Measurements from ENCODE around the gene ARRDC1. TPM values are rescaled to one million over a fixed set of nuclear protein-coding genes. Genes with fewer than 3 reads are reported as not detected.
"Not testable (repeated sequence)": the region's sequence is repeated elsewhere in the genome, so short reads cannot be mapped to it uniquely, and the experiment has no call there.

ARRDC1 gene, protein sequence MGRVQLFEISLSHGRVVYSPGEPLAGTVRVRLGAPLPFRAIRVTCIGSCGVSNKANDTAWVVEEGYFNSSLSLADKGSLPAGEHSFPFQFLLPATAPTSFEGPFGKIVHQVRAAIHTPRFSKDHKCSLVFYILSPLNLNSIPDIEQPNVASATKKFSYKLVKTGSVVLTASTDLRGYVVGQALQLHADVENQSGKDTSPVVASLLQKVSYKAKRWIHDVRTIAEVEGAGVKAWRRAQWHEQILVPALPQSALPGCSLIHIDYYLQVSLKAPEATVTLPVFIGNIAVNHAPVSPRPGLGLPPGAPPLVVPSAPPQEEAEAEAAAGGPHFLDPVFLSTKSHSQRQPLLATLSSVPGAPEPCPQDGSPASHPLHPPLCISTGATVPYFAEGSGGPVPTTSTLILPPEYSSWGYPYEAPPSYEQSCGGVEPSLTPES
- total RNA-seq (2014; rRNA removed; shearing (Covaris generic); ENCODE audit: low replicate concordance), result 11.9 and 36.0 TPM in 2 replicates

DNA sequence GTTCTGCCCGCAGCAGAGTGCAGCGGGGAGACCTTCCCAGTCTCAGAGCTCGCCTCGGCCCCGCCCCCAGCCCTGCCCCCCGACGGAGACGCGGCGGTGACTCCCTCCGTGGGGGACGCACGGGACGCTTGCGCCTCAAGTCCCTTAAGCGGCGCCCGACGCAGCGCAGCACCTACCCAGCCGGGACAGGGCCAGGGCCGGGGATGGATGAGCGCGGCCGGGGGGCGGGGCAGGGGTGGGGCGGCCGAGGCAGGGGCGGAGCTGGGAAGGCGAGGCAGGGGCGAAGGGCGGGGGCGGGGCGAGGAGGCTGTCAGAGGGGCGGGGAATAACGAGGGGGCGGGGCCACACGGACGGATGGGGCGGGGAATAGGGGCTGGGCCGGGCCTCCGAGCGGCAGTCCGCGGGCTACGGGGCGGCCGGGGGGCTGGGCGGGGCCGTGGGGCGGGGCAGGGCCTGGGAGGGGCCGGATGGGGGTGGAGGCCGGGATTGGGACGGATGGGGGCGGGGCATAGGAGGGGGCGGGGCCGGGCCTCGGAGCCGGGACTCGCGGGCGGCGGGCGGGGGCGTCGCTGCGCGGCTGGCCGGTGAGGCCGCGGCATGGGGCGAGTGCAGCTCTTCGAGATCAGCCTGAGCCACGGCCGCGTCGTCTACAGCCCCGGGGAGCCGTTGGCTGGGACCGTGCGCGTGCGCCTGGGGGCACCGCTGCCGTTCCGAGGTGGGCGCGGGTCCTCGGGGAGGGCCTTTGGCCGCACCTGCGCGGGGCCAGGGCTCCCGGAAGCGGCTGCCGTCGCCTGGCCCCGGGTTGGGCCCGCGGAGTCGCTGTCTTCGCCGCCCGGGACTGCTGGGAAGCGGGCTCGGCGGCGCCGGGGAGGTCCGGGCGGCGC lies at the start of gene ARRDC1:
TSS of gene ARRDC1 (plus strand) at position 566 of the 884 bp plus-strand sequence. CDS start at position 598, 32 bp downstream.
- Histone ChIP-seq H3K36me3 (no peaks in the 10 kb centered on the region), H3K9me3 (no peaks in the 10 kb centered on the region), H3K4me3 (peak within 1 kb of the TSS; percentile 51), H3K27me3 (no peaks in the 10 kb centered on the region)
- DNase-seq, result peak; percentile 79

GRCh38 chr9:137556069-137556838 lies 49.2 kb upstream of the ARRDC1 start:
- Histone ChIP-seq H3K27me3 (no peaks in the 10 kb centered on the region), H3K9me3 (no peaks in the 10 kb centered on the region), H3K36me3 (peaks cover 62% of the 10 kb centered on the region), H3K4me3 (no peak overlapping the region)
- DNase-seq, result no peak

DNA sequence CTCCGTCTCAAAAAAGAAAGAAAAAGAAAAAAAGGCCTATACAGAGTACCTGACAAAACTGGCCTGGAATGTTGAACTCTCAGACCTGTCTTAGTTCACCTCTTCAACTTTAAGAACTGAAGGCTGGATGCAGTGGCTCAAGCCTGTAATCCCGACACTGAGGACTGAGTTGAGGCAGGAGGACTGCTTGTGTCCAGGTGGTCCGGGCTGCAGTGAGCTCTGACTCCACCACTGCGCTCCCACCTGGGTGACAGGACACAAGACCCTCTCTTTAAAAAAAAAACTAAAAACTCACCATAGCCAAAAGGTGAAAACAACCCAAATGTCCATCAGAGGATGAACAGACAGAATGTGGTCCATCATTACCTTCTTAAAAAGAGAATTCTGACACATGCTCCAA lies 47.4 kb upstream of the ARRDC1 start:
- Histone ChIP-seq H3K36me3 (peaks cover 61% of the 10 kb centered on the region), H3K9me3 (no peaks in the 10 kb centered on the region), H3K27me3 (no peaks in the 10 kb centered on the region), H3K4me3 (no peak overlapping the region)
- DNase-seq, result no peak

GRCh38 chr9:137564134-137564533 lies 41.4 kb upstream of the ARRDC1 start:
- Histone ChIP-seq H3K9me3 (no peaks in the 10 kb centered on the region), H3K4me3 (no peak overlapping the region), H3K36me3 (peaks cover 30% of the 10 kb centered on the region), H3K27me3 (no peaks in the 10 kb centered on the region)
- no peak for DNase-seq

DNA sequence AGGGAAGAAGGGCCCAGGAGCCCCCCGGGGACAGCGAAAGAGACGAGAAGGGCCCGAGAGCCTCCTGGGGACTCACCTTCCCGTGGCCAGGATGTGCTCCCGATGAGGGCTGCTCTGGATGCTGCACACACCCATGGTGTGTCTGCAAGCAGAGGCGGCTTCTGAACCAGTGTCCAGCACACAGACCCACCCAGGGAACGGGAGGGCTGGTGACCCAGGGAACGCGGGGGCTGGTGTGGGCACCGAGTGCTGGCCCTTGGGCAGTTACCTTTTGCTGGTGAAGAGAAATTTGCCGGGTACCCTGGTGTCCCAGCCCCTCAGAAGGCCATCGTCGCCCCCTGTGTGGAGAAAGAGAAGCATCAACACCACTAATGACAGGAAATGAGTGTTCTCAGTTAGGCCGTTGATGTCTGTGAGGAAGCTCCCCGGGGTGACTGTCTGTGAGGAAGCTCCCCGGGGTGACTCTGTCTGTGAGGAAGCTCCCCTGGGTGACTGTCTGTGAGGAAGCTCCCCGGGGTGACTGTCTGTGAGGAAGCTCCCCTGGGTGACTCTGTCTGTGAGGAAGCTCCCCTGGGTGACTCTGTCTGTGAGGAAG lies 40.6 kb upstream of the ARRDC1 start:
- no peak for DNase-seq
- Histone ChIP-seq H3K4me3 (no peak overlapping the region), H3K36me3 (peaks cover 23% of the 10 kb centered on the region), H3K9me3 (no peaks in the 10 kb centered on the region), H3K27me3 (no peaks in the 10 kb centered on the region)

- H3K27me3 ChIP-seq, H3K9me3 ChIP-seq, DNase-seq, H3K4me3 ChIP-seq: not testable (repeated sequence)
- H3K36me3 ChIP-seq, result peaks cover 30% of the 10 kb centered on the region
Measured at GRCh38 chr9:137568445-137568844, 37.0 kb upstream of the ARRDC1 start.

- Histone ChIP-seq H3K36me3 (peaks cover 33% of the 10 kb centered on the region), H3K9me3 (no peaks in the 10 kb centered on the region), H3K27me3 (no peaks in the 10 kb centered on the region), H3K4me3 (no peak overlapping the region)
- DNase-seq, result no peak
Measured at GRCh38 chr9:137569609-137570203, 35.8 kb upstream of the ARRDC1 start.

- no peak for DNase-seq
Measured at GRCh38 chr9:137570566-137570965, 34.9 kb upstream of the ARRDC1 start.

GRCh38 chr9:137574192-137574591 lies 31.3 kb upstream of the ARRDC1 start:
- Histone ChIP-seq H3K9me3 (no peaks in the 10 kb centered on the region), H3K4me3 (no peak overlapping the region), H3K27me3 (no peaks in the 10 kb centered on the region), H3K36me3 (peaks cover 49% of the 10 kb centered on the region)
- DNase-seq, result no peak

More at GRCh38 chr9:137570566-137570965, 34.9 kb upstream of the ARRDC1 start:
- peaks cover 40% of the 10 kb centered on the region for H3K36me3 ChIP-seq
- H3K9me3 ChIP-seq, result no peaks in the 10 kb centered on the region
- no peaks in the 10 kb centered on the region for H3K27me3 ChIP-seq
- no peak overlapping the region for H3K4me3 ChIP-seq

GRCh38 chr9:137575364-137575715 lies 30.1 kb upstream of the ARRDC1 start:
- H3K4me3 ChIP-seq, result no peak overlapping the region
- H3K36me3 ChIP-seq, result peaks cover 47% of the 10 kb centered on the region
- H3K9me3 ChIP-seq, result no peaks in the 10 kb centered on the region
- DNase-seq, result no peak
- H3K27me3 ChIP-seq, result no peaks in the 10 kb centered on the region

DNA sequence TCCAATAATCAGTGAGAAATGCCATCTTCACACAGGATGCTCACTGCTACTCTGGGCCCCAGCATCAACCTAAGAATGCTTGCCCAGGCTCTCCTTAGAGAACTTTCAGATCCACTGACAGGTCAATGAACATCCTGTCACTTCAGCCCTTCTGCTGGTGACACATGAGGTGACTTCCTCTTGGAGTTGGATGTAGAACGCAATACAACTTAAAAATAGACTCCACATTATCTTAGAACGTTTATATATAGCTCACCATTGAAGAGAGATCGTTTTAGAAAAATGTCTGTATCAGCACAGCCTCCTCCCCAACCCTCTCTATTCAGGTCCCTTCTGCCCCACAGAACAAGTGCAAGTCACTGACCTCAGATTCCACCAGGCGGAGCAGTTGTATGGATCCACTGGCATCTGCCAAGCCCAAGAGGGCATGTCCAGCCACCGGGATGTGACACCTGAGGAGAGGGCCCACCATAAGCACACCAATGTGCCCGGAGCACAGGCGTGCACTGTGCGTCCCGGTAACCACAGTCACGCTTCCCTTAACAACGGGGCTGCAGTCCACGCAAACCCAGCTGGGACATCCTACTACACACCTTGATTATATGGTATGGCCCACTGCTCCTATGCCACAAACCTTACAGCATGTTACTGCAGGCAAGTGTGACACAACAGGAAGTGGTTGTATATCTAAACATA lies 29.6 kb upstream of the ARRDC1 start:
- H3K4me3 ChIP-seq, result no peak overlapping the region
- peaks cover 45% of the 10 kb centered on the region for H3K36me3 ChIP-seq
- H3K27me3 ChIP-seq, result no peaks in the 10 kb centered on the region
- no peak for DNase-seq
- H3K9me3 ChIP-seq, result no peaks in the 10 kb centered on the region

DNA sequence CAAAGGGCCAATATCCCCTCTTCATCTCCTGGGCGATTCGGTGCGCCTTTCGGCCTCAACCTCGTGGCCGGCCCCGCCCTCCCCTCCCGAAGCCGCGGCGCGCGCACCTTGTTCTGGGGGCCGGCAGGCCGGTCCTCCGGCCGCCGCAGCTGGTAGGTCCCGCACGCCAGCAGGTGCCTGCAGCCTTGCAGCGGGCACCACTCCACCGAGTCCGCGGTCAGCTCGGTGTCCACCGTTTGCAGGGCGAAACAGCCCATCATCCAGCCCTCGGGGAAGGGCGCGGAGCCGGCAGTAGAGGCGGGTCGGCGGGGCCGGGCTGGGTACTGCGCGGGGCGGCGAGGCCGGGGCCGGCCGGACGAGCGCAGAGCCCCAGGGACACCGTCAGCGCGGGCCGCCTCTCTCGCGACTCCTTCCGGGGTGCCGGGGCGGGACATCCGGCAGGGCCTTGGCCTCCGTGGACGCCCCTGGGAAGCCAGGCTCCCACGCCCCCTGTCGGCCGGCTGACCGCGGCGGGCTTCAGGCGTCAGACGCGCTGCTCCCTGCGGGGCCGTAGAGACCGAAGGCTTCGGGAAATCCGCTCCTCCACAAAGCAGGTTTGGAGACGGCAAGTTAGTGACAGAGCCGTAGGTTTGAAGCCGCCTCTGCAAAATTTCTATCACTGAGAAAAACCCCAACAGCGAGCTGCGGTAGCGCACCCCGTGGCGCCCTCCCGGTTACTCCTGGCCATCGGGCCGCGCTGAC lies 26.8 kb upstream of the ARRDC1 start, which contains the start of gene DPH7:
TSS of gene DPH7 (minus strand) at position 408 of the 741 bp plus-strand sequence. CDS start at position 260, 148 bp downstream.
- peaks cover 44% of the 10 kb centered on the region for H3K36me3 ChIP-seq

DNA sequence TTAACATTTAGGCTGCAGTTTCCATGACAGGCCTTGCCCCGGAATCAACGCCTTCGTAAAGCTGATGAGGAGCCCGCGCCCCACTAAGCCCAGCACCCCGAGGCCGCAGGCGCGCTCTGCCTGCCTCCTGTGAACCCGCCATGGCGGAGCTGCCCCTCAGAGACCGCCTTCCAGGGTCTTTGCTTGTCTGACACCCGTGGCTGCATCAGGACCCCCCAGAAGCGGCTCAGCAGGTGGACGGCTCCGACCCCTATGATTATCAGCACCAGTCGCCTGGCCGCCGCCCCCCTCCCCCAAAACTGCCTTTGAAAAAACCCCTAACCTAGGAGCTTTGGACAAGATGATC lies 26.3 kb upstream of the ARRDC1 start:
- DNase-seq, result no peak
- Histone ChIP-seq H3K36me3 (peaks cover 40% of the 10 kb centered on the region), H3K9me3 (no peaks in the 10 kb centered on the region), H3K4me3 (peak overlapping the region; percentile 89), H3K27me3 (no peaks in the 10 kb centered on the region)

More for the DNA sequence above, 26.8 kb upstream of the ARRDC1 start, which contains the start of gene DPH7:
- peak within 1 kb of the TSS; percentile 89 for H3K4me3 ChIP-seq
- H3K27me3 ChIP-seq, result no peaks in the 10 kb centered on the region
- peak; percentile 96 for DNase-seq
- H3K9me3 ChIP-seq, result no peaks in the 10 kb centered on the region

- Histone ChIP-seq H3K27me3 (no peaks in the 10 kb centered on the region), H3K36me3 (peaks cover 34% of the 10 kb centered on the region), H3K4me3 (no peak overlapping the region), H3K9me3 (no peaks in the 10 kb centered on the region)
- DNase-seq, result no peak
Measured at GRCh38 chr9:137580209-137580953, 25.1 kb upstream of the ARRDC1 start.

Measured in MG63 (cell line).